ENCODE measurements around the gene UBE3B. TPM values are rescaled to one million over a fixed set of nuclear protein-coding genes. Genes with fewer than 3 reads are reported as not detected.
"Not testable (repeated sequence)": the region's sequence is repeated elsewhere in the genome, so short reads cannot be mapped to it uniquely, and the experiment has no call there.

UBE3B gene
- total RNA-seq: 46.4 TPM

DNA sequence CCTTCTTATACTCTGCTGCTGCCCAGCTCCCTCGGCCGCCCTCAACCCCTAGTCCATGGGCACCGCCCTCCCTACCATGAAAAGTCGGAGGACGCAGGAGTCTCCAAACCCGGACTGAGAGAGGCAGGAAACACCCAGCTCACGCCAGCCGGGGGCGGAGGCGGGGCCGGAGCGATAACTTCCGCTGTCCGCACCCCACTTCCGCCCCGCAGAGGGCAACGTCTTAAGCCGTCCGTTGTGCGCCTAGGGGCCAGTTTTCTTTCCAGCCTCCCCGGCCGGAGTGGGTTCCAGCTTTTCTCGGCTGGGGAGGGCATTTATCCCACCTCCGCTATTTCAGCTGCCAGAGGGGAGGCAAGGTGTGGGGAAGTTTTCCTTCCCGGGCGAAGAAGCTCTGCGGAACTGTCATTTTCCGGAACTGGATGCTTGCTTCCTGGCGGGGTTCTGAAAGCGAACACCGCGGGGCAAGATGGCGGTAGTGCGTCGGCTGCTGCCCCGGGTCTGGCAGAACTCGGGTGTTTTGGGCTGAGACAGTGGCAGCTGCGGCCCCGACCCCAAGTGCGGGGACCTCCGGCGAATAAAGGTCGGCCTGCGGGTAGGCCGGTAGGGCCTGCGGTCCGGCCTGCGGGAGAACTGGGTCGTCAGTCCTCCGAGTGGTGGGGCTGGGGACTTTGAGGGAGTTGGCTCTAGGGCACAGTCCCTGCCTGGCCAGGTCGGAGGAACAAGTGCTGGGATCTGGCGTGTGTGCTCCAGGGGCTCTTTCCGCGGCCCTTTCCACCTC lies at the start of gene UBE3B, which contains the start of gene KCTD10:
TSS of gene UBE3B (plus strand) at position 450 of the 778 bp plus-strand sequence. CDS start 5,918 bp downstream, outside the sequence.
TSS of gene KCTD10 (minus strand) at position 116 of the 778 bp plus-strand sequence. CDS start at position 78, 38 bp downstream.
- peak; percentile 92 for DNase-seq (ENCODE audit: low spot score)

GRCh38 chr12:109428037-109428629 lies 49.3 kb upstream of the UBE3B start:
- peak; percentile 84 for DNase-seq (ENCODE audit: low spot score)

GRCh38 chr12:109428804-109429203 lies 48.6 kb upstream of the UBE3B start:
- DNase-seq (ENCODE audit: low spot score): not testable (repeated sequence)

DNA sequence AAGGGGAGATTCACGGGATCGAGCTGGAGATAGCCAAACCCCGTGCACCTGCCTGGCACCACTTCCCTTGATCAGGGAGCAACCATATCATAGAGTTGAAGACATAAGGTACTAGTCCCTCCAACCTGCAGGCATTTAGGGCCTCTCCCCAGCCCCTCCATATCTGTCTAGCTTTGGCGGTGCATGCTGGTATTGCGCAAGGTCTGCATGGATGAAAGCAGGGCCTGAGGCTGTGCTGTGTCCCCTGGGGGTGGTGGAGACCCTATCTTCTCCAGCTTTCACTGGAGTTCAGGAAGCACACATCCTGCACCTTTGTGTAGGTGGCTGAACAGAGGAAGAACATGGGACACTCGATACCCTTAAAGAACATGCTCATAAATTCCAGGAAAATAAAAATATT lies 47.2 kb upstream of the UBE3B start:
- DNase-seq (ENCODE audit: low spot score): no peak

GRCh38 chr12:109432431-109432830 lies 45.0 kb upstream of the UBE3B start:
- DNase-seq (ENCODE audit: low spot score): no peak

GRCh38 chr12:109432842-109433304 lies 44.6 kb upstream of the UBE3B start:
- DNase-seq (ENCODE audit: low spot score): peak; percentile 87

- DNase-seq (ENCODE audit: low spot score): no peak
Observed at GRCh38 chr12:109433618-109434017, 43.8 kb upstream of the UBE3B start.

DNA sequence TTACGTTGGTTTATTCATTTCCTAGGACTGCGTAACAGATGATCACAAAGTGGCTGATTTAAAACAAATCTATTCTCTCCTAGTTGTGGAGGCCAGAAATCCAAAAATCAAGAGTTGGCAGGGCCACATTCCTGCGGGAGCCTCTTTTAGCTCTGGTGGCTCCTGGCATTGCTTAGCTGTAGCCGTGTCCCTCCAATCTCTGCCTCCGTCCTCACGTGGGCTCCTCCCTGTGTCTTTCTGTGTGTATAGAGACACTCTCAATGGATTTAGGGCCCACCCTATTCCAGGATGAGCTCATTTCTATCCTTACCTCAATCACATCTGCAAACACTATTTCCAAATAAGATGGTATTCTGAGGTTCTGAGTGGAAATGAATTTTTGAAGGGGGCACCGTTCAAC lies 42.9 kb upstream of the UBE3B start:
- DNase-seq (ENCODE audit: low spot score): no peak

DNA sequence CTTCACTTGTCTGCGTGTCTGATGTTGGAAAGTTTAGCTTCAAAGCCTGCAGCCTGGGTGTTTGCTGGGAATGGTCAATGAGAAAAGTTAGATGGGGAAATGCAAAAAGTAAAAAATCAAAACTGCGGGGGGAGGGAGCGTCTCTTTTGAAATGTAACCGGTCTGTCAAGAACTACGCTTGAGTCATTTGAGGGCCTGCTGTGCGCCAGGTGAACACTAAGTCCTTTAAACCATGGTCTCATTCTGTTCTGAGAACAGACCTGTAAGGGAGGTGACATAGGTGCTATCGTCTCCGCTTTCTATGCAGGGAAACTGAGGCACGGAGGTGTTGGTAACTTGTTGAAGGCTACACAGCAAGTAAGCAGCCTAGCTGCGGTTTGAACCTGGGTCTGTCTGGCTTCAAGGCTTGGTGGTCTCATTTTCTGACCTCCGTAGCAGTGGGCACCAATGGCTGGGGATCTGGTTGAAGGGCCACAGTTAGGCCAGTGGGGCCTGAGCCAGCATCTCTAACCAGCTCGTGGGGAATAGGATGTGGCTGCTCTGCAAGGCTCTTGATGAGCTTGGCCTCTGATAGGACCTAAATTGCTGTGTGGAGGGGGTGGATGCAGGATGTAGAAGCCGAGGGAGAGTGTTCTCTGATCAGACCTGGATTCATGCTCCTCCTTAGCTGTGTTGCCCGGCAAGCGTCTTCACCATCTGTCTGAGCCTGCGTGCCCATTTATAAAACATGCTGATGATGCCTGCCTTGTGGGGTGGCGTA lies 41.8 kb upstream of the UBE3B start:
- DNase-seq (ENCODE audit: low spot score): no peak

DNA sequence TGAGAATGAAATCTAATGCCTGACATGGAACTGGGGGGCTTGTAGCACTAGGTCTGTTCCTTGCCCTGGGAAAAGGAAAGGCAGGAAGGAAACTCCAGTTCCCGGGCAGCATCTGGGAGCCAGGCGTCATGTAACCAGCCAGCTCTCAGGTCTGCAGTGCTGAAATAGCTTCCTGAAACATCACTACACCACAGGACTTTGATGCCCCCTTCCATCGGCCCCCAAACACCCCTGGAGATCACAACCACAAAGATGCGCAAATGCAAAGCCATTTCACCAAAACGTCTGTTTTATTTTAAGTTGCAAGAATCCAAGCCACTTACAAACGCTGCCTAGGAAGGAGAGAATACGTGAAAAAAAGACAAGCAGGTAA lies 41.3 kb upstream of the UBE3B start:
- DNase-seq (ENCODE audit: low spot score): no peak

- DNase-seq (ENCODE audit: low spot score): no peak
Observed at GRCh38 chr12:109439181-109439580, 38.3 kb upstream of the UBE3B start.

GRCh38 chr12:109439951-109440350 lies 37.5 kb upstream of the UBE3B start:
- DNase-seq (ENCODE audit: low spot score): not testable (repeated sequence)

- no peak for DNase-seq (ENCODE audit: low spot score)
Observed at GRCh38 chr12:109440851-109441490, 36.5 kb upstream of the UBE3B start.

- no peak for DNase-seq (ENCODE audit: low spot score)
Observed at GRCh38 chr12:109443794-109444193, 33.6 kb upstream of the UBE3B start.

DNA sequence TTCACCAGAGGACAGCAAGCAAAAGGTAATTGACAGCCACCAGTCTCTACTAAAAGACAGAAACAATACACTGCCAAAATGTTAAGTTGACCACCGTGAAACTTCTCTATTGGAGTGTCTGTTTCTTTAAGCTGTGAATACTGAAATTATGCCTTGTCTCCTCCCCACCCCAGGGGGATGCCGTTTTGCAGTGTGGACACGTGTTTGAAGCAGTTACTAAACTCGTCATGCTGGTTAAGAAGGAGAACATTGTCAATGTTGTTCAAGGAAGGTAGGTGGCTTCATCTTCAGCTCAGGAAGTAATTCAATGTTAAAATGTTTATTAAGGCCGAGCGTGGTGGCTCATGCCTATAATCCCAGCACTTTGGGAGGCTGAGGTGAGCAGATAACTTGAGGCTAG lies 33.2 kb upstream of the UBE3B start:
- no peak for DNase-seq (ENCODE audit: low spot score)

DNA sequence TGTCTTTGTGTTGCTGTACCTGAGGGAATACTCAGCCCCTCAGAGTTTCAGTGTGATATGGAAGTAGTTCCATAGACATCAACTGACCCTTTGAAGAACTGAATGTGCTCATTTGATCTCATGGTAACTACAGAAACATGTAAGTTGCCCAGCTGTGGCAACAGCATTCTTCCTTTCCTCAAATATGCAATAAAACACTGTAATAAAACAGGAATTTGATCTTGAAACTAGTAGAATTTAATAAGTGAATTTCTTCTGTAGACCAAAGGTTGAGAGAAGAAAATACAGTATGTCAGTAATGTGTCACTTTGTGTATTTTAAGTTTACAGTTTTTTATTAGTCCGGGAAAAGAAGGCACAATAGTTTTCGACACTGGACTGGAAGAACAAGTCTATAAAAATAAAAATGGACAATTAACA lies 32.2 kb upstream of the UBE3B start:
- no peak for DNase-seq (ENCODE audit: low spot score)

DNA sequence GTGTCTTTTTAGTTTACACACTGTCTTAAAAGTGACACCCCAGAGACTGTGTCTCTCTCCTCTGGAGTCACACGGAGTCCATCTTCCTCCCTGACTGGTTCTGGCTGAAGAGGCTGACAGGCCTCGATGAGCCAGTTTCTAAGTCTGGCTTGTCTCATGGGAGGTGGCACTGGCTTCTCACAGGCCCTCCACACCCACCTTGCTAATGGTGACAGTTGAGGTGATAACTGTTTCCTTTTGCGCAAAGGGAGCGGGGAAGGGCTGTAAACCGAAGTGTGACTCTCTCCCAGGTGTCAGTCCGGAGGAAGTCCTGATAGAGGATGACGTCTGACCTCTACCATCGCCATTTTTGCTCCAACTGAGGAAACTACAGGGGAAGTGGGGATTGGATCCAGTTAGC lies 30.6 kb upstream of the UBE3B start:
- DNase-seq (ENCODE audit: low spot score): no peak

- DNase-seq (ENCODE audit: low spot score): no peak
Observed at GRCh38 chr12:109447482-109447881, 30.0 kb upstream of the UBE3B start.

GRCh38 chr12:109448272-109448671 lies 29.2 kb upstream of the UBE3B start:
- DNase-seq (ENCODE audit: low spot score): no peak

GRCh38 chr12:109448707-109449390 lies 28.6 kb upstream of the UBE3B start:
- no peak for DNase-seq (ENCODE audit: low spot score)

DNA sequence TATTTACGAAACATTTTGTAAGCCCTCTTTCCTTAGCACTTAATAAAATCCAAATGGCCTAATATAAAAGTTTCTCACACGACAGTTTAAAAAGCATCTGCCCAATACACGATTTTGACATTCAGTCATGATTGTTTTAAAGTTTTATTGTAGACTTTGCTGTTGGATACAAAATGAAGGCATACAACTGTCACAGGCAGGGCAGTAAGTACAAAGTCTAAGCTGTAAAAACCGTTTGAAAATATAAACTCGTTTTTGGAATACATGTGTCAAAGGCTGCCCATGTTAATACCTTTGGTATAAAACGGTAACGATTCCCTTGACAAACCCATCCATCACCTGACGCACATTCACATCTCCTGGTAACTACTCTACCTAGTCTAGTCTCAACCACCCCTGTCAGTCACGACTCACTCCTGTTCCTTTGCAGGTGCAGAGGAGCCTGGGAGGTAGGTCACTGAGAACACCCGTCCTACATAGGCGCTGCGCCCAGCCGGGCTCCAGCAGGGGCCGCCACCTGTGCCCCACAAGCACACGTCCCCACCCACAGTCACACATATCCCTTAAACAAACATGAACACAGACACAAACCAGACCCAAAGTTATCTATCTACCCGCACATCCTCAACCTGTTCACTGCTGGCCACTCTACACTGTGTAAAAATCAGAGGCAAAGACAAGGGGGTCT lies 27.4 kb upstream of the UBE3B start:
- DNase-seq (ENCODE audit: low spot score): no peak
